HCT116 (cell line): ENCODE measurements around the gene FABP6. TPM values are rescaled to one million over a fixed set of nuclear protein-coding genes. Genes with fewer than 3 reads are reported as not detected.

ENCODE experiments used
- ATAC-seq: fragments of 200-7000 bp; cut with Tn5 transposase; 2 replicates; pipeline ENCODE4 v1.9.1; 2020; ENCODE audit warnings: mild to moderate bottlenecking, moderate library complexity
- BruUV-seq: library from RNA; stranded (reverse); fragments of 400-500 nt; replicated peaks from 2 replicates; lab custom pipeline; 2021; lab: Mats Ljungman, UMichigan
- CTCF ChIA-PET: fragments of 300-600 bp; sonication (Branson Sonifier 250); formaldehyde crosslinking; loops from one replicate; lab custom pipeline; 2021; ENCODE audit warnings: antibody characterized with exemption; lab: Charles Lee
- POLR2A ChIA-PET: fragments of 300-600, 350-600 bp; sonication (Branson Sonifier 250); formaldehyde crosslinking; loops from one replicate; lab custom pipeline; 2021; ENCODE audit warnings: antibody characterized with exemption; lab: Charles Lee
- RAD21 ChIA-PET, 2 experiments: fragments of 300-600 bp; sonication (Branson Sonifier 250); formaldehyde crosslinking; loops; one replicate each; lab custom pipeline; 2023; ENCODE audit warnings: low total read pairs in 2 of 2; ENCODE audit not compliant: uncharacterized antibody in 2 of 2, unreplicated experiment in 2 of 2, low non-redundant PET in 1 of 2; lab: Charles Lee
- DNase-seq: peaks from one replicate; pipeline ENCODE4 v3.0.0-alpha.2; 2010; ENCODE audit warnings: low read depth, low spot score
- H2AFZ ChIP-seq: fragments of 200-600 bp; shearing (Covaris generic), sonication (generic); 2 replicates; pipeline ENCODE4 v1.6.1; 2017; ENCODE audit warnings: low read depth, mixed run types, mixed read lengths, antibody characterized with exemption, low read length; ENCODE audit not compliant: poor library complexity, severe bottlenecking
- H3K27ac ChIP-seq: 2 replicates; pipeline ENCODE4 v1.5.1; 2012; ENCODE audit warnings: low read depth, low read length
- H3K27me3 ChIP-seq: fragments of 200-600 bp; sonication (generic); 2 replicates; pipeline ENCODE4 v1.6.1; 2016; ENCODE audit warnings: mixed run types, low read length, mixed read lengths; ENCODE audit not compliant: insufficient read depth
- H3K36me3 ChIP-seq, 2 experiments: fragments of 200-500 bp in 1 of 2; fragments of 200-600 bp in 1 of 2; sonication (Bioruptor generic) in 1 of 2; sonication (generic) in 1 of 2; 2 replicates each; pipeline versions ENCODE4 v1.5.1 to v1.6.1; 2014 to 2016; ENCODE audit warnings: low read length in 2 of 2, inconsistent platforms in 1 of 2, mixed read lengths in 1 of 2, mixed run types in 1 of 2; ENCODE audit not compliant: insufficient read depth in 2 of 2, control insufficient read depth in 1 of 2
- H3K4me1 ChIP-seq, 2 experiments: fragments of 200-600 bp in 1 of 2; sonication (generic) in 1 of 2; 2 replicates each; pipeline versions ENCODE4 v1.5.1 to v1.6.1; 2012 to 2017; ENCODE audit warnings: low read length in 2 of 2, inconsistent platforms in 1 of 2, mild to moderate bottlenecking in 1 of 2, mixed read lengths in 1 of 2, mixed run types in 1 of 2, moderate library complexity in 1 of 2; ENCODE audit not compliant: insufficient read depth in 2 of 2, control insufficient read depth in 1 of 2
- H3K4me2 ChIP-seq: fragments of 200-600 bp; sonication (generic); 2 replicates; pipeline ENCODE4 v1.6.1; 2017; ENCODE audit warnings: mixed run types, low read length, mixed read lengths
- H3K4me3 ChIP-seq, 2 experiments: fragments of 200-600 bp in 1 of 2; sonication (generic) in 1 of 2; replicated peaks in 1 of 2; 2 replicates each; pipeline ENCODE4 v1.5.1; 2011 to 2016; ENCODE audit warnings: low read length in 2 of 2, control low read depth in 1 of 2, low read depth in 1 of 2, mild to moderate bottlenecking in 1 of 2, mixed read lengths in 1 of 2, mixed run types in 1 of 2
- H3K79me2 ChIP-seq: fragments of 200-600 bp; sonication (generic); 2 replicates; pipeline ENCODE4 v1.6.1; 2017; ENCODE audit warnings: mild to moderate bottlenecking, mixed run types, low read length, moderate library complexity, mixed read lengths; ENCODE audit not compliant: insufficient read depth
- H3K9ac ChIP-seq: fragments of 200-600 bp; sonication (generic); 2 replicates; pipeline ENCODE4 v1.6.1; 2016; ENCODE audit warnings: low read length, mixed read lengths
- H3K9me2 ChIP-seq: fragments of 200-600 bp; sonication (generic), shearing (Covaris generic); 2 replicates; pipeline ENCODE4 v1.6.1; 2017; ENCODE audit warnings: mixed run types, mild to moderate bottlenecking, moderate library complexity; ENCODE audit not compliant: insufficient read depth
- H3K9me3 ChIP-seq, 2 experiments: fragments of 200-500 bp in 1 of 2; fragments of 200-600 bp in 1 of 2; sonication (Bioruptor generic) in 1 of 2; sonication (generic) in 1 of 2; 2 replicates each; pipeline ENCODE4 v1.6.1; 2014 to 2017; ENCODE audit warnings: low read length in 2 of 2, mixed read lengths in 2 of 2, inconsistent platforms in 1 of 2, low read depth in 1 of 2, mild to moderate bottlenecking in 1 of 2, mixed run types in 1 of 2, moderate library complexity in 1 of 2; ENCODE audit not compliant: control insufficient read depth in 1 of 2, insufficient read depth in 1 of 2
- H4K20me1 ChIP-seq: fragments of 200-600 bp; sonication (generic), shearing (Covaris generic); 2 replicates; pipeline ENCODE4 v1.6.1; 2017; ENCODE audit warnings: mixed run types, mild to moderate bottlenecking, moderate library complexity; ENCODE audit not compliant: insufficient read depth
- EZH2phosphoT487 ChIP-seq: fragments of 200-600 bp; IDR thresholded peaks from 2 replicates; pipeline ENCODE4 v1.6.1; 2018; ENCODE audit warnings: antibody characterized with exemption, borderline replicate concordance
- JUND ChIP-seq: IDR thresholded peaks from 2 replicates; pipeline ENCODE4 v1.6.1; 2012
- RAD21 ChIP-seq: IDR thresholded peaks from 2 replicates; pipeline ENCODE4 v1.6.1; 2012; ENCODE audit warnings: low read depth, mild to moderate bottlenecking
- YY1 ChIP-seq: IDR thresholded peaks from 2 replicates; pipeline ENCODE4 v1.6.1; 2011; ENCODE audit warnings: low read length, low read depth, moderate library complexity, mild to moderate bottlenecking; ENCODE audit not compliant: insufficient replicate concordance; ENCODE audit errors: extremely low read depth
- ZFX ChIP-seq: fragments of 450-650 bp; IDR thresholded peaks from 2 replicates; pipeline ENCODE4 v1.6.1; 2017
- intact Hi-C: fragments of 100-400 bp; cut with micrococcal nuclease; formaldehyde crosslinking; loops from 2 replicates; pipeline ENCODE4 v1.10.0; 2022
- total RNA-seq: library from RNA; stranded (reverse); gene quantifications from one replicate; pipeline ENCODE4 v1.2.1, GENCODE V29; 2021; ENCODE audit not compliant: unreplicated experiment
- TF ChIP-seq, protein P1 (sequence below), 3 experiments: fragments of 200-600 bp in 1 of 3; sonication (generic) in 1 of 3; IDR thresholded peaks in 2 of 3; conservative IDR thresholded peaks in 1 of 3; 2 replicates each; pipeline ENCODE4 v1.5.1; 2012 to 2017; ENCODE audit warnings: low read depth in 2 of 3, low read length in 2 of 3, antibody characterized with exemption in 1 of 3, borderline replicate concordance in 1 of 3, control low read depth in 1 of 3, mild to moderate bottlenecking in 1 of 3, mixed read lengths in 1 of 3, mixed run types in 1 of 3, moderate library complexity in 1 of 3; ENCODE audit not compliant: insufficient read depth in 1 of 3
- TF ChIP-seq, protein P2 (sequence below): IDR thresholded peaks from 2 replicates; pipeline ENCODE4 v1.6.1; 2012; ENCODE audit warnings: low read depth
- TF ChIP-seq, protein P3 (sequence below): IDR thresholded peaks from 2 replicates; pipeline ENCODE4 v1.6.1; 2012

FABP6 gene
- total RNA-seq, 1 experiment from 2014 or later = 8.5 TPM

DNA sequence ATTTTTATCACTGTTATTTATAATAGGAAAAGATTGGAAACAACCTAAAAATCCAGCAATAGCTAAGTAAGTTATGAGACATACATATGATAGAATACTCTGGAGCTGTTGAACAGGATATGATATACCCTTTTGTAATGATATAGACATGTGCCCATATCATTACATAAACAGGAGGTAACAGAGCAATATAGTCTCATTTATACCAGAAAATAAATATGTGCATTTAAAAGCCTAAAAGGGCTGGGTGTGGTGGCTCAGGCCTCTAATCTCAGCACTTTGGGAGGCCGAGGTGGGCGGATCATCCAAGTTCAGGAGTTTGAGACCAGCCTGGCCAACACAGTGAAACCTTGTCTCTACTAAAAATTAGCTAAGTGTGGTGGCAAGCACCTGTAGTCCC is 2.3 kb upstream of the FABP6 start:
- no TSS peak for BruUV-seq
- ATAC-seq = no peak
- Histone ChIP-seq H3K9me3 (no peaks in the 10 kb centered on the region), H3K4me1 (no peaks in the 10 kb centered on the region), H3K4me2 (no peak overlapping the region), H3K79me2 (no peaks in the 10 kb centered on the region), H3K4me3 (no peak overlapping the region), H3K27ac (no peak overlapping the region), H3K27me3 (no peaks in the 10 kb centered on the region), H4K20me1 (no peaks in the 10 kb centered on the region), H3K9ac (no peak overlapping the region)
- RAD21 ChIA-PET = no interaction called here
- POLR2A ChIA-PET = no interaction called here
- DNase-seq = no peak
- CTCF ChIA-PET = no interaction called here
- TF ChIP-seq EZH2phosphoT487 (no peak), RAD21 (no peak), ZFX (no peak), YY1 (no peak), JUND (no peak)
- TF ChIP-seq, protein P1, sequence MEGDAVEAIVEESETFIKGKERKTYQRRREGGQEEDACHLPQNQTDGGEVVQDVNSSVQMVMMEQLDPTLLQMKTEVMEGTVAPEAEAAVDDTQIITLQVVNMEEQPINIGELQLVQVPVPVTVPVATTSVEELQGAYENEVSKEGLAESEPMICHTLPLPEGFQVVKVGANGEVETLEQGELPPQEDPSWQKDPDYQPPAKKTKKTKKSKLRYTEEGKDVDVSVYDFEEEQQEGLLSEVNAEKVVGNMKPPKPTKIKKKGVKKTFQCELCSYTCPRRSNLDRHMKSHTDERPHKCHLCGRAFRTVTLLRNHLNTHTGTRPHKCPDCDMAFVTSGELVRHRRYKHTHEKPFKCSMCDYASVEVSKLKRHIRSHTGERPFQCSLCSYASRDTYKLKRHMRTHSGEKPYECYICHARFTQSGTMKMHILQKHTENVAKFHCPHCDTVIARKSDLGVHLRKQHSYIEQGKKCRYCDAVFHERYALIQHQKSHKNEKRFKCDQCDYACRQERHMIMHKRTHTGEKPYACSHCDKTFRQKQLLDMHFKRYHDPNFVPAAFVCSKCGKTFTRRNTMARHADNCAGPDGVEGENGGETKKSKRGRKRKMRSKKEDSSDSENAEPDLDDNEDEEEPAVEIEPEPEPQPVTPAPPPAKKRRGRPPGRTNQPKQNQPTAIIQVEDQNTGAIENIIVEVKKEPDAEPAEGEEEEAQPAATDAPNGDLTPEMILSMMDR (IDR thresholded peaks at IDR 0.05 in 2 of 3, conservative IDR thresholded peaks at IDR 0.05 in 1 of 3; ENCODE audit: borderline replicate concordance in 1 of 3, insufficient read depth in 1 of 3, low read depth in 2 of 3, low read length in 2 of 3) = no peak
- TF ChIP-seq, protein P2, sequence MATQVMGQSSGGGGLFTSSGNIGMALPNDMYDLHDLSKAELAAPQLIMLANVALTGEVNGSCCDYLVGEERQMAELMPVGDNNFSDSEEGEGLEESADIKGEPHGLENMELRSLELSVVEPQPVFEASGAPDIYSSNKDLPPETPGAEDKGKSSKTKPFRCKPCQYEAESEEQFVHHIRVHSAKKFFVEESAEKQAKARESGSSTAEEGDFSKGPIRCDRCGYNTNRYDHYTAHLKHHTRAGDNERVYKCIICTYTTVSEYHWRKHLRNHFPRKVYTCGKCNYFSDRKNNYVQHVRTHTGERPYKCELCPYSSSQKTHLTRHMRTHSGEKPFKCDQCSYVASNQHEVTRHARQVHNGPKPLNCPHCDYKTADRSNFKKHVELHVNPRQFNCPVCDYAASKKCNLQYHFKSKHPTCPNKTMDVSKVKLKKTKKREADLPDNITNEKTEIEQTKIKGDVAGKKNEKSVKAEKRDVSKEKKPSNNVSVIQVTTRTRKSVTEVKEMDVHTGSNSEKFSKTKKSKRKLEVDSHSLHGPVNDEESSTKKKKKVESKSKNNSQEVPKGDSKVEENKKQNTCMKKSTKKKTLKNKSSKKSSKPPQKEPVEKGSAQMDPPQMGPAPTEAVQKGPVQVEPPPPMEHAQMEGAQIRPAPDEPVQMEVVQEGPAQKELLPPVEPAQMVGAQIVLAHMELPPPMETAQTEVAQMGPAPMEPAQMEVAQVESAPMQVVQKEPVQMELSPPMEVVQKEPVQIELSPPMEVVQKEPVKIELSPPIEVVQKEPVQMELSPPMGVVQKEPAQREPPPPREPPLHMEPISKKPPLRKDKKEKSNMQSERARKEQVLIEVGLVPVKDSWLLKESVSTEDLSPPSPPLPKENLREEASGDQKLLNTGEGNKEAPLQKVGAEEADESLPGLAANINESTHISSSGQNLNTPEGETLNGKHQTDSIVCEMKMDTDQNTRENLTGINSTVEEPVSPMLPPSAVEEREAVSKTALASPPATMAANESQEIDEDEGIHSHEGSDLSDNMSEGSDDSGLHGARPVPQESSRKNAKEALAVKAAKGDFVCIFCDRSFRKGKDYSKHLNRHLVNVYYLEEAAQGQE = no peak
- TF ChIP-seq, protein P3, sequence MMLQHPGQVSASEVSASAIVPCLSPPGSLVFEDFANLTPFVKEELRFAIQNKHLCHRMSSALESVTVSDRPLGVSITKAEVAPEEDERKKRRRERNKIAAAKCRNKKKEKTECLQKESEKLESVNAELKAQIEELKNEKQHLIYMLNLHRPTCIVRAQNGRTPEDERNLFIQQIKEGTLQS = no peak
- TF ChIP-seq, all 23 proteins: peak for 0
- Histone ChIP-seq H2AFZ (no peak overlapping the region), H3K9me2 (no peaks in the 10 kb centered on the region), H3K36me3 (no peaks in the 10 kb centered on the region)
- intact Hi-C loops = no loop called here
